Choroid plexus epithelial cell (primary cell): ENCODE measurements around the gene LRRC49.

Experiments
- DNase-seq: peaks from one replicate; pipeline ENCODE4 v3.0.0-alpha.2; 2010; ENCODE audit warnings: low read depth
- H3K4me3 ChIP-seq: 2 replicates; pipeline ENCODE4 v1.5.1; 2011; ENCODE audit warnings: low read depth, mild to moderate bottlenecking, control low read depth, low read length, moderate library complexity
- TF ChIP-seq, protein P1 (sequence below): conservative IDR thresholded peaks from 2 replicates; pipeline ENCODE4 v1.5.1; 2011; ENCODE audit warnings: low read depth, mild to moderate bottlenecking, control low read depth, inconsistent platforms, low read length, moderate library complexity

The LRRC49 gene

DNA sequence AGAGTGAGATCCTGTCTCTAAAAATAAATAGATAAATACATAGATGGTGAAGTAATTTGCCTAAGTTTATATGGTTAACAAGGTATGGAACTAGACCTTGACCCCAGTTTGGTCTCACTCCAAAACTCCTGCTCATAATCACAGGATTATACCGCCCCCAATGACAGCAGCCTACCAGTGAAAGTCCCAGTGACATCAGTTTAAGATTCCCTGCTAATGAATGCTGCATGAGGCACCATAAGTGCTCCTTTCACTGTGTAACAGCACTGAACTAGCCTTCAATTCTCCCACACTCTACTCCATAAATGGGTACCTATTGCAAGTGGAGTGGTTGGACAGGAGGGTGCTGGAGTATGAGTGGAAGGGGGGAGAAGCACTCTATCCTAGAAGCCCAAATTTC is 199.0 kb downstream of the LRRC49 start:
- no peak overlapping the region for H3K4me3 ChIP-seq
- TF ChIP-seq, protein P1, sequence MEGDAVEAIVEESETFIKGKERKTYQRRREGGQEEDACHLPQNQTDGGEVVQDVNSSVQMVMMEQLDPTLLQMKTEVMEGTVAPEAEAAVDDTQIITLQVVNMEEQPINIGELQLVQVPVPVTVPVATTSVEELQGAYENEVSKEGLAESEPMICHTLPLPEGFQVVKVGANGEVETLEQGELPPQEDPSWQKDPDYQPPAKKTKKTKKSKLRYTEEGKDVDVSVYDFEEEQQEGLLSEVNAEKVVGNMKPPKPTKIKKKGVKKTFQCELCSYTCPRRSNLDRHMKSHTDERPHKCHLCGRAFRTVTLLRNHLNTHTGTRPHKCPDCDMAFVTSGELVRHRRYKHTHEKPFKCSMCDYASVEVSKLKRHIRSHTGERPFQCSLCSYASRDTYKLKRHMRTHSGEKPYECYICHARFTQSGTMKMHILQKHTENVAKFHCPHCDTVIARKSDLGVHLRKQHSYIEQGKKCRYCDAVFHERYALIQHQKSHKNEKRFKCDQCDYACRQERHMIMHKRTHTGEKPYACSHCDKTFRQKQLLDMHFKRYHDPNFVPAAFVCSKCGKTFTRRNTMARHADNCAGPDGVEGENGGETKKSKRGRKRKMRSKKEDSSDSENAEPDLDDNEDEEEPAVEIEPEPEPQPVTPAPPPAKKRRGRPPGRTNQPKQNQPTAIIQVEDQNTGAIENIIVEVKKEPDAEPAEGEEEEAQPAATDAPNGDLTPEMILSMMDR = no peak
- DNase-seq = no peak

DNA sequence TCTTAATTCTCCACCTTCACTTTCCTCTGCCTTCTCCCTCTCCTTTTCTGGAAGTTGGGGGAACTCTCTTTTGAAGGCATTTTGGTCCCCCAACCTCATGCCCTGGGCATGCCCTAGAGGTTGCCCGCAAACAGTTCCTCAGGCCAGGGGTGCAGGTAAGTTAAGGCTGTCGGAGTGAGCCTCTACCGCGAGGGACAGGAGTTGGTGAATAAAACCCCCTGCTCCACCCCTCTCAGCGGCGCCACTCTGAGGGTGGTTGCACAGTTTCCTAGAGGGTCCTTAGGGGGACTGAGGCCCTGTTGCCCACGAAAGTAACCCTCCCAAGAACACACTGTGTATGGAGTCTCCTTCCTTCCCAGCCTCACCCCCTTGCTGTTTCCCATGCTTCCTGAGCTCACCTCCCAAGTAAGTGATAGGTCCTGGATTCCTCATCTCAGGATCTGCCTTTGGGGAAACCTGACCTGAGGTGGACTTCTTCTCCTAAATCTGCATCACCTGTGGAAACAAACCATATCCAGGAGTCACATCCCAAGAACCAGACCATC is 199.5 kb downstream of the LRRC49 start:
- DNase-seq = no peak
- H3K4me3 ChIP-seq = no peak overlapping the region
- TF ChIP-seq, protein P1 = no peak

DNA sequence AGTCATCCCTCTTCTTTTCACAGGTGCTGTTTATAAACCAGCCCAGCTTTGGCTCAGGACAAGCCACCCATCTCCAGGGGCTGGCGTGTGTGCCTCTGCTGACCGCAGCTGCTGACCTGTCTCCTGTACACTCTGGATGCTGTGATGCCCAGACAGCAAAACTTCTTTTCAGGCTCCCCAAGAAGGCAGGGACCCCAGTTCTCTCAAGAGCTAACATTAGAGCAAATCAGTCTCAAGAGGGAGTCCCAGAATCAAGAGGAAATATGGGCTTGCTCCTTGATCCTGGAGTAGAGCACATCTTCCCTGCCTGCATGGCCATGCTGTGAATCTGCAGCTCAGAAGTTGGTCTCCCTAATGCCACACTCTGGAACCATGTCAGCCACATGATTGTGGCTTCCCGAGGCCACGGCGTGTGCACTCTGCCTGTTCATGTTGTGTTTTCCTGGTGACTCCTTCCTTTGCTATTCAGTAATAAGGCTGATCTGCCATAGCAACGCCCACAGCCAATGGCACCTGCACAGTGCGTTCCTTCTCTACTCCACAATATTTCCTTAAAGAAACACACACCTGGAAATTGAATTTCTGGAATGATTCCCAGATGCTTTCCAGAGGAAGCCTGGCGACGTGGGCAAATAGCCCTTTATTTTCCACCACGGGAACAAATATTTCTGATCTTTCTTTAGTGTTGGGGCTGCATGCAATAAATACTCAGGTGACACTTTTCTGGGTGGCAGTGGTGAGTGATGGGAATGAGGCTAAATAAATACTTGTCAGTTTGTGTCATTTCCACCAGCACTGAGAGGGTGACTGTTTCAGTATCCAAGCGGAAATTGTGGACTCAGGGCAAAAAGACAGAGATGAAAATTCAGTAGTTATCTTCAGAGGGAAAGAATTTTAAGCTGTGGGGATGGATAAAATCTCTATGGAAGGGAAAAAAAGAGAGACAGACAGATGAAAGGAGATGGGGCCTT is 200.7 kb downstream of the LRRC49 start:
- TF ChIP-seq, protein P1 = no peak
- DNase-seq = peak; percentile 79
- no peak overlapping the region for H3K4me3 ChIP-seq

DNA sequence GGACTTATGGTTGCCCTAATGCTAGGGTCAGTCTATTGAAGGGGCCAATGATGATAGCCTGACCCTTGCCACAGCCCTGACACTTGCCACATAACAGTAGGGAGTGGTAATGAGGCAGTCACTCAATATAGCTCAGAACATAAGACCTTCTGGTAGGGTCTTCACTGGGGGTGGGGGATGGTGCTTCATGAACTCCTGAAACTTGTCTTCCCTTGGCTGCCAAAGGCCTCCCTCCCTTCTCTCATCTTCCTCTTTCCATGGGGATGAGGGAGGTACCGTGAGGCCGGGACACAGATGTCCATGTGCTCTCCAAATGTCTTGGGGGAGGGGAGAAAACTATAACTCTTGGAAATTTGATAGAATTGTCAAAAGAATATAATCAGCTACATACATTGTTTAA is 201.5 kb downstream of the LRRC49 start:
- no peak overlapping the region for H3K4me3 ChIP-seq
- DNase-seq = no peak
- TF ChIP-seq, protein P1 = no peak

DNA sequence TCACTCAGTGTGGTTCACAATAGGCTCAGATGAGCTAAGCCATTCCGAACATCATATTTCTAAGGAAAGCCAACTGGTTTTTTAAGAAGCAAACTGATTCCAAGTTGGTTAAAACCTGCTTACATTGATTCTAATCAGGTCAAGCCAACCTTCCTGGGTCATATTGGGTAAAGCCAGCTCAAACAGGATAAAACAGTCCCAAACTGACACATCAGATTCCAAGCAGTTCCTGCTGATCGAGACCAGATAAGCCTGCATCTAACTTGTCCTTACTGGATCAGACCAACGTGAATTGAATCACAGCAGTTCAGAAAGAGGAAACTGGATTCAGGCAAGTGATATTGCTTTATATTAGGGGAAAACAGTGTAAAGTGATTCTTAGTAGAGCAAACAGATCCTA is 204.1 kb downstream of the LRRC49 start:
- TF ChIP-seq, protein P1 = no peak
- no peak overlapping the region for H3K4me3 ChIP-seq
- DNase-seq = peak; percentile 33

DNA sequence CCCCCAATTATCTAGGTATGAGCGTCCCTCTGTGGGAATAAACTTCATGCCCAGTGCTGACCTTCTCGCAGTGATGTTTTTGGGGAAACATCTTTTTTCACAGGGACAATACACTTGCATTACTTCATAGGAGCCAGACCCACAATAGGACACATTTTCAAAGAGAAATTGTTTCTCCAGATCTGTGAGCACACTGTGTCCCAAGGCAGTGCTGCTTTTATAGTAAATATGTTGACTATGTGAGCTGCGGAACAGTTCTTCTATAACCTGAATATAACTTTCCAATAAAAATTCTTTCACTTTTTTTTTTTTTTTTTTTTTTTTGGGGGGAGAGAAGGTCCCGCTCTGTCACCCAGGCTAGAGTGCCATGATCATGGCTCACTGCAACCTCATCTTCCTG is 205.3 kb downstream of the LRRC49 start:
- no peak for DNase-seq
- H3K4me3 ChIP-seq = no peak overlapping the region
- TF ChIP-seq, protein P1 = no peak
